PC-9 (cell line): Measurements from ENCODE around the gene RAP1GAP2. TPM values are rescaled to one million over a fixed set of nuclear protein-coding genes. Genes with fewer than 3 reads are reported as not detected.

Experiments
- BruUV-seq: library from RNA; stranded (reverse); fragments of 400-500 nt; replicated peaks from 2 replicates; lab custom pipeline; 2021; lab: Mats Ljungman, UMichigan
- CTCF ChIA-PET: fragments of 300-600 bp; sonication (Branson Sonifier 250); formaldehyde crosslinking; loops from one replicate; lab custom pipeline; 2022; ENCODE audit warnings: antibody characterized with exemption; lab: Charles Lee
- POLR2A ChIA-PET: fragments of 300-600 bp; sonication (Branson Sonifier 250); formaldehyde crosslinking; loops from one replicate; lab custom pipeline; 2022; ENCODE audit warnings: antibody characterized with exemption; ENCODE audit not compliant: unreplicated experiment; lab: Charles Lee
- DNase-seq, 2 experiments: peaks; one replicate each; pipeline versions ENCODE4 v3.0.0 to v3.0.0-alpha.2; 2015 to 2022; ENCODE audit warnings: mixed read lengths in 1 of 2
- H2AFZ ChIP-seq: fragments of 200-600 bp; sonication (generic); 2 replicates; pipeline ENCODE4 v1.8.1; 2017; ENCODE audit warnings: antibody characterized with exemption
- H3F3A ChIP-seq: fragments of 200-600 bp; sonication (generic); 2 replicates; pipeline ENCODE4 v1.8.1; 2017; ENCODE audit warnings: antibody characterized with exemption, mild to moderate bottlenecking, low read depth; ENCODE audit not compliant: insufficient read depth
- H3K27ac ChIP-seq: fragments of 200-600 bp; sonication (generic); 2 replicates; pipeline ENCODE4 v1.6.1; 2016; ENCODE audit warnings: mixed run types
- H3K27me3 ChIP-seq: fragments of 200-600 bp; sonication (generic); 2 replicates; pipeline ENCODE4 v1.6.1; 2016; ENCODE audit warnings: low read depth, mixed run types; ENCODE audit not compliant: insufficient read depth
- H3K36me3 ChIP-seq: fragments of 200-600 bp; sonication (generic); 2 replicates; pipeline ENCODE4 v1.6.1; 2016; ENCODE audit warnings: low read depth, mixed run types
- H3K4me1 ChIP-seq: fragments of 200-600 bp; sonication (generic); replicated peaks from 2 replicates; pipeline ENCODE4 v1.6.1; 2016; ENCODE audit warnings: mixed run types; ENCODE audit not compliant: insufficient read depth
- H3K4me2 ChIP-seq: fragments of 200-600 bp; sonication (generic); 2 replicates; pipeline ENCODE4 v1.6.1; 2017; ENCODE audit warnings: mixed run types
- H3K4me3 ChIP-seq: fragments of 200-600 bp; sonication (generic); 2 replicates; pipeline ENCODE4 v1.6.1; 2016; ENCODE audit warnings: mixed run types
- H3K79me2 ChIP-seq: fragments of 200-600 bp; sonication (generic); 2 replicates; pipeline ENCODE4 v1.6.1; 2017; ENCODE audit warnings: low read depth, mixed run types
- H3K9me2 ChIP-seq: fragments of 200-600 bp; sonication (generic); 2 replicates; pipeline ENCODE4 v1.8.1; 2017; ENCODE audit warnings: mild to moderate bottlenecking; ENCODE audit not compliant: insufficient read depth
- H3K9me3 ChIP-seq: fragments of 200-600 bp; sonication (generic); 2 replicates; pipeline ENCODE4 v1.8.1; 2016; ENCODE audit warnings: low read depth; ENCODE audit not compliant: insufficient read depth
- H4K20me1 ChIP-seq: fragments of 200-600 bp; sonication (generic); 2 replicates; pipeline ENCODE4 v1.8.1; 2017; ENCODE audit not compliant: insufficient read depth
- CTCF ChIP-seq: fragments of 200-600 bp; sonication (generic); conservative IDR thresholded peaks from 2 replicates; pipeline ENCODE4 v1.6.1; 2017; ENCODE audit warnings: mixed run types, antibody characterized with exemption, mild to moderate bottlenecking, moderate library complexity
- EZH2 ChIP-seq: fragments of 200-600 bp; sonication (generic); IDR thresholded peaks from 2 replicates; pipeline ENCODE4 v1.8.0; 2017; ENCODE audit warnings: antibody characterized with exemption, low read depth
- intact Hi-C: fragments of 100-400 bp; cut with micrococcal nuclease; formaldehyde crosslinking; loops from one replicate; pipeline ENCODE4 v1.10.0; 2022; ENCODE audit not compliant: unreplicated experiment
- total RNA-seq: library from RNA; stranded (reverse); gene quantifications from 2 replicates; pipeline ENCODE4 v1.2.3, GENCODE V29; 2021

RAP1GAP2 gene
- total RNA-seq, 1 experiment from 2014 or later: 10.1 TPM

- ChIA-PET CTCF (no interaction called here), POLR2A (no interaction called here)
- Histone ChIP-seq H2AFZ (no peak overlapping the region), H3K9me3 (no peaks in the 10 kb centered on the region), H4K20me1 (no peaks in the 10 kb centered on the region), H3K4me1 (no peaks in the 10 kb centered on the region; the same call in 1 of the 2 replicates), H3K4me2 (no peak overlapping the region), H3K79me2 (no peaks in the 10 kb centered on the region), H3F3A (0 out of 2 replicates have a peak, but pooled peaks cover 4% of the 10 kb centered on the region), H3K36me3 (no peaks in the 10 kb centered on the region), H3K27ac (no peak overlapping the region), H3K9me2 (no peaks in the 10 kb centered on the region), H3K27me3 (no peaks in the 10 kb centered on the region), H3K4me3 (no peak overlapping the region)
- no peak for DNase-seq
- intact Hi-C loops: no loop called here
- TF ChIP-seq EZH2 (no peak), CTCF (no peak)
- no TSS peak for BruUV-seq
Measured at GRCh38 chr17:2924211-2924610, 128.0 kb downstream of the RAP1GAP2 start.

GRCh38 chr17:2925011-2925410, 128.8 kb downstream of the RAP1GAP2 start:
- H3K9me3 ChIP-seq: no peaks in the 10 kb centered on the region
- no peak overlapping the region for H3K4me3 ChIP-seq
- no TSS peak for BruUV-seq
- H3K4me2 ChIP-seq: no peak overlapping the region
- ChIA-PET POLR2A (no interaction called here), CTCF (no interaction called here)
- DNase-seq: no peak
- no peak overlapping the region for H3K27ac ChIP-seq
- H3F3A ChIP-seq: 0 out of 2 replicates have a peak, but pooled peaks cover 4% of the 10 kb centered on the region
- H3K27me3 ChIP-seq: no peaks in the 10 kb centered on the region
- no peaks in the 10 kb centered on the region for H4K20me1 ChIP-seq
- H3K9me2 ChIP-seq: no peaks in the 10 kb centered on the region
- TF ChIP-seq CTCF (no peak), EZH2 (no peak)
- H3K79me2 ChIP-seq: no peaks in the 10 kb centered on the region
- H2AFZ ChIP-seq: no peak overlapping the region
- H3K36me3 ChIP-seq: no peaks in the 10 kb centered on the region
- intact Hi-C loops: loop anchor here (5.0 kb wide), 1 partner anchor 138 kb away; no protein-coding TSS in a partner anchor
- no peaks in the 10 kb centered on the region; the same call in 1 of the 2 replicates for H3K4me1 ChIP-seq

GRCh38 chr17:2926019-2926650, 129.9 kb downstream of the RAP1GAP2 start:
- no peaks in the 10 kb centered on the region for H3K36me3 ChIP-seq
- no peaks in the 10 kb centered on the region for H3K9me2 ChIP-seq
- intact Hi-C loops: loop anchor here (5.0 kb wide), 1 partner anchor 139 kb away; no protein-coding TSS in a partner anchor
- no peaks in the 10 kb centered on the region for H3K9me3 ChIP-seq
- H3K4me1 ChIP-seq: no peaks in the 10 kb centered on the region; the same call in 1 of the 2 replicates
- TF ChIP-seq CTCF (no peak), EZH2 (no peak)
- no peaks in the 10 kb centered on the region for H4K20me1 ChIP-seq
- no TSS peak for BruUV-seq
- peak; percentile 47 to 68 for DNase-seq
- H3K79me2 ChIP-seq: no peaks in the 10 kb centered on the region
- H3K4me2 ChIP-seq: 0 out of 2 replicates have a peak overlapping the region, but pooled peaks have one; percentile 20
- H3K27ac ChIP-seq: no peak overlapping the region
- CTCF ChIA-PET: interaction anchor here (0.5 to 1.0 kb wide), 8 partner anchors 18 to 789 kb away, joined by 3 to 8 read pairs (median 5); partner anchors contain the start of gene METTL16
- POLR2A ChIA-PET: interaction anchor here (0.6 kb wide), 1 partner anchor 64 kb away, joined by 6 read pairs; no protein-coding TSS in a partner anchor
- no peaks in the 10 kb centered on the region for H3K27me3 ChIP-seq
- H2AFZ ChIP-seq: no peak overlapping the region
- no peak overlapping the region for H3K4me3 ChIP-seq
- 0 out of 2 replicates have a peak, but pooled peaks cover 4% of the 10 kb centered on the region for H3F3A ChIP-seq
